Measurements from ENCODE around the gene MLLT10.

DNA sequence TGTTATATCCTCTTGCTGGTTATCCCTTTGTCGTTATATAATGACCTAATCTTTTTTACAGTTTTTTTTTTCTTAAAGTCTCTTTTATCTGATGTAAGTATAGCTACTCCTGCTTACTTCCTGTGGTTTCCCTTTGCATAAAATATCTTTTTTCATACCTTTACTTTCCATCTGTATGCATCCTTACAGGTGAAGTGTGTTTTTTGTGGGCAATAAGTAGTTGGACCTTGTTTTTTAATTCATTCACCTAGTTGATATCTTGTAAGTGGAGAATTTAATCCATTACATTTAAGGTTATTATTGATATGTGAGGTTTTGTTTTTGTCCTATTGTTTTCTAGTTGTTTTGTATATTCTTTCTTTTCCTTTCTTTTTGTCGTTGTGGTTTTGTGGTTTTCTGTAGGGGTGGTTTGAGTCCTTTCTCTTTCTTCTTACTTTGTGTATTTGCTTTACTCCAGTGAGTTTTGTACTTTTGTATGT, 168.6 kb downstream of the MLLT10 start:
- TF ChIP-seq, protein P1, sequence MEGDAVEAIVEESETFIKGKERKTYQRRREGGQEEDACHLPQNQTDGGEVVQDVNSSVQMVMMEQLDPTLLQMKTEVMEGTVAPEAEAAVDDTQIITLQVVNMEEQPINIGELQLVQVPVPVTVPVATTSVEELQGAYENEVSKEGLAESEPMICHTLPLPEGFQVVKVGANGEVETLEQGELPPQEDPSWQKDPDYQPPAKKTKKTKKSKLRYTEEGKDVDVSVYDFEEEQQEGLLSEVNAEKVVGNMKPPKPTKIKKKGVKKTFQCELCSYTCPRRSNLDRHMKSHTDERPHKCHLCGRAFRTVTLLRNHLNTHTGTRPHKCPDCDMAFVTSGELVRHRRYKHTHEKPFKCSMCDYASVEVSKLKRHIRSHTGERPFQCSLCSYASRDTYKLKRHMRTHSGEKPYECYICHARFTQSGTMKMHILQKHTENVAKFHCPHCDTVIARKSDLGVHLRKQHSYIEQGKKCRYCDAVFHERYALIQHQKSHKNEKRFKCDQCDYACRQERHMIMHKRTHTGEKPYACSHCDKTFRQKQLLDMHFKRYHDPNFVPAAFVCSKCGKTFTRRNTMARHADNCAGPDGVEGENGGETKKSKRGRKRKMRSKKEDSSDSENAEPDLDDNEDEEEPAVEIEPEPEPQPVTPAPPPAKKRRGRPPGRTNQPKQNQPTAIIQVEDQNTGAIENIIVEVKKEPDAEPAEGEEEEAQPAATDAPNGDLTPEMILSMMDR (IDR thresholded peaks at IDR 0.05), result no peak
- TF ChIP-seq POLR2A (IDR thresholded peaks at IDR 0.05), result no peak

Data from thyroid gland (tissue), 4 donors.